Measurements from ENCODE around the gene TMTC4.
"Not testable (repeated sequence)": the region's sequence is repeated elsewhere in the genome, so short reads cannot be mapped to it uniquely, and the experiment has no call there.

The TMTC4 gene

GRCh38 chr13:100588331-100589177, 86.0 kb downstream of the TMTC4 start, which contains the start of gene GGACT:
Gene GGACT, minus strand, starts transcription at chr13:100588789. Its CDS starts 56,198 bp downstream, at chr13:100532591.
- peak; percentile 65 to 80 (median 65) for DNase-seq (ENCODE audit: low read depth in 3 of 3)

- DNase-seq (ENCODE audit: low read depth in 3 of 3), result no peak
Observed at GRCh38 chr13:100584896-100585295, 89.7 kb downstream of the TMTC4 start.

- DNase-seq (ENCODE audit: low read depth in 3 of 3), result no peak
Observed at GRCh38 chr13:100581504-100581903, 93.1 kb downstream of the TMTC4 start.

- no peak for DNase-seq (ENCODE audit: low read depth in 3 of 3)
Observed at GRCh38 chr13:100581030-100581429, 93.6 kb downstream of the TMTC4 start.

GRCh38 chr13:100580045-100580444, 94.5 kb downstream of the TMTC4 start:
- DNase-seq (ENCODE audit: low read depth in 3 of 3), result no peak

- DNase-seq (ENCODE audit: low read depth in 3 of 3), result not testable (repeated sequence)
Observed at GRCh38 chr13:100577239-100577638, 97.4 kb downstream of the TMTC4 start.

GRCh38 chr13:100573121-100573520, 101.5 kb downstream of the TMTC4 start:
- peak; percentile 50 to 71 (median 64) for DNase-seq (ENCODE audit: low read depth in 3 of 3)

GRCh38 chr13:100566543-100566942, 108.1 kb downstream of the TMTC4 start:
- no peak for DNase-seq (ENCODE audit: low read depth in 3 of 3)

GRCh38 chr13:100565286-100565685, 109.3 kb downstream of the TMTC4 start:
- DNase-seq (ENCODE audit: low read depth in 3 of 3), result no peak

- DNase-seq (ENCODE audit: low read depth in 3 of 3), result no peak
Observed at GRCh38 chr13:100564444-100565223, 110.0 kb downstream of the TMTC4 start.

GRCh38 chr13:100563779-100564178, 110.8 kb downstream of the TMTC4 start:
- DNase-seq (ENCODE audit: low read depth in 3 of 3), result no peak

- no peak for DNase-seq (ENCODE audit: low read depth in 3 of 3)
Observed at GRCh38 chr13:100561599-100562204, 112.9 kb downstream of the TMTC4 start.

- DNase-seq (ENCODE audit: low read depth in 3 of 3), result no peak
Observed at GRCh38 chr13:100561158-100561499, 113.5 kb downstream of the TMTC4 start.

GRCh38 chr13:100560498-100561157, 114.0 kb downstream of the TMTC4 start:
- no peak for DNase-seq (ENCODE audit: low read depth in 3 of 3)

- DNase-seq (ENCODE audit: low read depth in 3 of 3), result no peak
Observed at GRCh38 chr13:100559886-100560285, 114.7 kb downstream of the TMTC4 start.
